ENCODE results near the gene PODXL. TPM values are rescaled to one million over a fixed set of nuclear protein-coding genes. Genes with fewer than 3 reads are reported as not detected.

Gene PODXL
- total and polyA plus RNA-seq, 2 donors from 2014 or later, result 114 to 150 TPM

DNA sequence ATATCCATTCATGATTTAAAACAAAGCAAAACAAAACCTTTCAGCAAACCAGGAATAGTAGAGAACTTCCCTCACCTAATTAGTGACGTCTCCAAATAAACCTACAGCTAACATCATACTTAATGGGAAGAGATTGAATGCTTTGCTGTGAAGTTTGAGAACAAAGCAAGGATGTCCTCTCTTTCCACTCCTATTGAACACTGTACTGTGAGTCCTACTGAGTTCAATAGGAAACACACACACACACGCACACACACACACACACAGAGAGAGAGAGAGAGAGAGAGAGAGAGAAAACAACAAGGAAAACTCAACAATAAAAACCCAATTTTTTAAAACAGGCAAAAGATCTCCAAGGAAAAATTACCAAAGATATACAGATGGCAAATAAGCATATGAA lies 32.3 kb downstream of the PODXL start:
- FAIRE-seq, result no peak

DNA sequence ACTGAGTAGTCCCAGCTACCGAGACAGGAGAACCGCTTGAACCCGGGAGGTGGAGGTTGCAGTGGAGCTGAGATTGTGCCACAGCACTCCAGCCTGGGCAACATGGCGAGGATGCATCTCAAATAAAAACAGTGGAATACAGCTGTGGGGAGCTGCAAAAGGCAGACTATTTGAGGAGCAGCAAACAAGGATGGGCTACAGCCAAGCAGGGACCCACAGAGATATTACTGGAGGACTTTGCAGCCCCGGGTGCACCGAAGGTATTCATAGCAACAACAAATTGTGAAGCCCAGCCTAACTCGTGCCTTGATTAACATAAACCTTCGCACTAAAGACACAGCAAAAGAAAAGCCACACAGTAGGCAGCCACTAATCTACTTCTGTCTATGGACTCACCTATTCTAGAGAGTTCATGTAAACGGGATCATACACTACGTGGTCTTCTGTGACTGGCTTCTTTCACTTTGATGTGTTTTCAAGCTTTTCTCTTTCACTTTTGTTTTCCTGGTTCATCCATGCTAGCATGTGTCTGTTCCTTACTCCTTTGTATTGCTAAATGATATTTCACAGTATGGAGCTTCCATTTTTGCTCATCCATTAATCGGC lies 34.0 kb downstream of the PODXL start:
- Histone ChIP-seq H3K27ac (ENCODE audit: low read depth in 2 of 2, low read length in 2 of 2) (peak overlapping the region; percentile 53 to 71), H3K4me1 (ENCODE audit: control insufficient read depth in 2 of 3, insufficient read depth in 2 of 3, low read depth in 1 of 3, low read length in 3 of 3) (peaks cover 0 to 6% (median 0%) of the 10 kb centered on the region in 3 donors), H3K9ac (ENCODE audit: low read length in 3 of 3) (no peak overlapping the region), H3K4me3 (ENCODE audit: low read length in 3 of 3) (peak overlapping the region in 1 of 3 donors; percentile 12), H3K9me3 (ENCODE audit: control insufficient read depth in 2 of 3, insufficient read depth in 1 of 3, low read length in 3 of 3) (no peaks in the 10 kb centered on the region), H3K27me3 (ENCODE audit: control insufficient read depth, insufficient read depth, low read length) (no peaks in the 10 kb centered on the region), H3K36me3 (ENCODE audit: control insufficient read depth in 2 of 3, insufficient read depth in 3 of 3, low read length in 3 of 3) (no peaks in the 10 kb centered on the region)
- TF ChIP-seq, protein P1, sequence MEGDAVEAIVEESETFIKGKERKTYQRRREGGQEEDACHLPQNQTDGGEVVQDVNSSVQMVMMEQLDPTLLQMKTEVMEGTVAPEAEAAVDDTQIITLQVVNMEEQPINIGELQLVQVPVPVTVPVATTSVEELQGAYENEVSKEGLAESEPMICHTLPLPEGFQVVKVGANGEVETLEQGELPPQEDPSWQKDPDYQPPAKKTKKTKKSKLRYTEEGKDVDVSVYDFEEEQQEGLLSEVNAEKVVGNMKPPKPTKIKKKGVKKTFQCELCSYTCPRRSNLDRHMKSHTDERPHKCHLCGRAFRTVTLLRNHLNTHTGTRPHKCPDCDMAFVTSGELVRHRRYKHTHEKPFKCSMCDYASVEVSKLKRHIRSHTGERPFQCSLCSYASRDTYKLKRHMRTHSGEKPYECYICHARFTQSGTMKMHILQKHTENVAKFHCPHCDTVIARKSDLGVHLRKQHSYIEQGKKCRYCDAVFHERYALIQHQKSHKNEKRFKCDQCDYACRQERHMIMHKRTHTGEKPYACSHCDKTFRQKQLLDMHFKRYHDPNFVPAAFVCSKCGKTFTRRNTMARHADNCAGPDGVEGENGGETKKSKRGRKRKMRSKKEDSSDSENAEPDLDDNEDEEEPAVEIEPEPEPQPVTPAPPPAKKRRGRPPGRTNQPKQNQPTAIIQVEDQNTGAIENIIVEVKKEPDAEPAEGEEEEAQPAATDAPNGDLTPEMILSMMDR (IDR thresholded peaks at IDR 0.05; ENCODE audit: borderline replicate concordance, extremely low read depth, insufficient read depth), result no peak
- intact Hi-C loops (cut with DNase I), result no loop called here
- FAIRE-seq, result no peak
- no peak for DNase-seq

More for the DNA sequence above, 32.3 kb downstream of the PODXL start:
- DNase-seq, result no peak
- TF ChIP-seq, protein P1 (IDR thresholded peaks at IDR 0.05; ENCODE audit: borderline replicate concordance, extremely low read depth, insufficient read depth), result no peak
- H3K9ac ChIP-seq (ENCODE audit: low read length in 3 of 3), result no peak overlapping the region
- no peak overlapping the region for H3K4me3 ChIP-seq (ENCODE audit: low read length in 3 of 3)
- H3K9me3 ChIP-seq (ENCODE audit: control insufficient read depth in 2 of 3, insufficient read depth in 1 of 3, low read length in 3 of 3), result no peaks in the 10 kb centered on the region
- H3K36me3 ChIP-seq (ENCODE audit: control insufficient read depth in 2 of 3, insufficient read depth in 3 of 3, low read length in 3 of 3), result no peaks in the 10 kb centered on the region
- H3K27ac ChIP-seq (ENCODE audit: low read depth in 2 of 2, low read length in 2 of 2), result no peak overlapping the region
- intact Hi-C loops (cut with DNase I), result no loop called here
- no peaks in the 10 kb centered on the region for H3K27me3 ChIP-seq (ENCODE audit: control insufficient read depth, insufficient read depth, low read length)
- peaks cover 0 to 5% (median 0%) of the 10 kb centered on the region in 3 donors for H3K4me1 ChIP-seq (ENCODE audit: control insufficient read depth in 2 of 3, insufficient read depth in 2 of 3, low read depth in 1 of 3, low read length in 3 of 3)

DNA sequence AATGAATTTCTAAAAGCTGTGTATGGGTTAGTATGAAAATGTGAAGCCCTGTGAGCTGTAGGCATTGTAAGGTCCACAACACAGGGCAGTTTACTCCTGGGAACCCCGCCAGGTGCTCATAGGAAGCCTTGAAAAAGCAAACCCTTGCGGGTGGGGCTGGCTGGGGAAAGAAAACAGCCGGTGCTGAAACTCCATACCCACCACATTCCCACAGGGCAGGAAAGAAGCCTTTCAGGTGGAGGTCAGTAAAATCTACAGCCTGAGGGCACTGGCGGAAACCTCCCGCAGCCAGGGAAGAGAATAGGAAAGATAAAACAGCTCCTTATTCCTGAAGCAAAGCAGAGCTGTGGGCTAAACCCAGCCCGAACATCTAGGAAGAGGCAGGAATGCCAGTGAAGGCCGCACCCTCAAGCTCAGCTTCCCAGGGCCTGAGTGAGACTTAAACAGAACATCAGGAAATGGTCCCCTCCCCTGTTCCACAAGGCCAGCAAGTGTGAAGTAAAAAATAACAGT lies 34.7 kb downstream of the PODXL start:
- Histone ChIP-seq H3K27ac (ENCODE audit: low read depth in 2 of 2, low read length in 2 of 2) (peak overlapping the region; percentile 53 to 76), H3K27me3 (ENCODE audit: control insufficient read depth, insufficient read depth, low read length) (no peaks in the 10 kb centered on the region), H3K9me3 (ENCODE audit: control insufficient read depth in 2 of 3, insufficient read depth in 1 of 3, low read length in 3 of 3) (no peaks in the 10 kb centered on the region), H3K4me1 (ENCODE audit: control insufficient read depth in 2 of 3, insufficient read depth in 2 of 3, low read depth in 1 of 3, low read length in 3 of 3) (peaks cover 0 to 6% (median 0%) of the 10 kb centered on the region in 3 donors), H3K36me3 (ENCODE audit: control insufficient read depth in 2 of 3, insufficient read depth in 3 of 3, low read length in 3 of 3) (no peaks in the 10 kb centered on the region), H3K9ac (ENCODE audit: low read length in 3 of 3) (no peak overlapping the region), H3K4me3 (ENCODE audit: low read length in 3 of 3) (no peak overlapping the region)
- FAIRE-seq, result no peak
- intact Hi-C loops (cut with DNase I), result no loop called here
- DNase-seq, result peak in 2 of 5 donors; percentile 44 to 78
- TF ChIP-seq, protein P1 (IDR thresholded peaks at IDR 0.05; ENCODE audit: borderline replicate concordance, extremely low read depth, insufficient read depth), result no peak

All from kidney (tissue), 14 donors.